Neutrophil (primary cell): Measurements from ENCODE around the gene GPR15LG.

ENCODE experiments used
- H3K27ac ChIP-seq: fragments of 200-600 bp; sonication (generic); 2 replicates; pipeline ENCODE4 v1.5.1; 2016; ENCODE audit warnings: mild to moderate bottlenecking, moderate library complexity
- H3K27me3 ChIP-seq: fragments of 200-600 bp; sonication (generic); 2 replicates; pipeline ENCODE4 v1.6.0; 2016; ENCODE audit warnings: mild to moderate bottlenecking
- H3K36me3 ChIP-seq: fragments of 200-600 bp; sonication (generic); 2 replicates; pipeline ENCODE4 v1.5.1; 2017
- H3K4me1 ChIP-seq, 2 experiments: fragments of 200-600 bp in 1 of 2; sonication (generic) in 1 of 2; 1 replicate in 1 of 2; 2 replicates in 1 of 2; pipeline versions ENCODE4 v1.5.1 to v1.6.1; 2013 to 2016; ENCODE audit warnings: low read depth in 1 of 2, low read length in 1 of 2, mild to moderate bottlenecking in 1 of 2, moderate library complexity in 1 of 2; ENCODE audit not compliant: control insufficient read depth in 1 of 2, insufficient read depth in 1 of 2
- H3K4me3 ChIP-seq, 2 experiments: fragments of 200-600 bp in 1 of 2; sonication (generic) in 1 of 2; 1 replicate in 1 of 2; 2 replicates in 1 of 2; pipeline ENCODE4 v1.5.1; 2013 to 2016; ENCODE audit warnings: low read depth in 1 of 2, low read length in 1 of 2, mild to moderate bottlenecking in 1 of 2, moderate library complexity in 1 of 2
- H3K9me3 ChIP-seq: fragments of 200-600 bp; sonication (generic); 2 replicates; pipeline ENCODE4 v1.5.1; 2016
- CTCF ChIP-seq: fragments of 200-600 bp; sonication (generic); IDR thresholded peaks from 2 replicates; pipeline ENCODE4 v1.5.1; 2016; ENCODE audit warnings: antibody characterized with exemption

GPR15LG gene

DNA sequence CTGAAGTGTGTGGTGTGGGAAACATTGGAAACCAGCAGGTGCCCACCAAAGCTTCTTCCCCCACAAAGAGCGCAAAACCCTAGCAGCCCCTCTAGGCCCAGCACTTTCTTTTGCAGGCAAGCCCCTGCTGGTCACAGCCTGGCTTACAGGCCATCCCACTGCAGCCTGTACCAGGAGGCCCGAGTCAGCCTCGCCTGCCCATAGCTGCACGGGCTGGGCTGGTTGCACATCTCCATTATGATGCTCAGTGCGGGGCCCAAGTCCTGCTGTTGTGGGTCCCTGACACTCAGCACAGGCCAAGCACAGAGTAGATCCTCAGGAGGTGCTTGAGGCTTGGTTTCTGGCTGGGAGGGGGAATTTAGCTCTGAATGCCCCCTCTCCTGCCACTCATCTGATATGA is 28.7 kb downstream of the GPR15LG start:
- Histone ChIP-seq H3K9me3 (no peaks in the 10 kb centered on the region), H3K4me1 (no peaks in the 10 kb centered on the region), H3K4me3 (no peak overlapping the region), H3K27ac (no peak overlapping the region), H3K36me3 (no peaks in the 10 kb centered on the region), H3K27me3 (peaks cover 40% of the 10 kb centered on the region)
- no peak for TF ChIP-seq CTCF

GRCh38 chr10:84204122-84204521 is 30.5 kb downstream of the GPR15LG start:
- Histone ChIP-seq H3K36me3 (no peaks in the 10 kb centered on the region), H3K4me3 (no peak overlapping the region)

GRCh38 chr10:84204610-84205009 is 31.0 kb downstream of the GPR15LG start:
- Histone ChIP-seq H3K27ac (no peak overlapping the region), H3K9me3 (no peaks in the 10 kb centered on the region), H3K4me3 (no peak overlapping the region), H3K36me3 (no peaks in the 10 kb centered on the region), H3K4me1 (no peaks in the 10 kb centered on the region), H3K27me3 (peaks cover 41% of the 10 kb centered on the region)
- TF ChIP-seq CTCF, result no peak

More at GRCh38 chr10:84204122-84204521, 30.5 kb downstream of the GPR15LG start:
- no peaks in the 10 kb centered on the region for H3K9me3 ChIP-seq
- TF ChIP-seq CTCF, result no peak
- H3K27me3 ChIP-seq, result peaks cover 40% of the 10 kb centered on the region
- H3K4me1 ChIP-seq, result no peaks in the 10 kb centered on the region
- H3K27ac ChIP-seq, result no peak overlapping the region

DNA sequence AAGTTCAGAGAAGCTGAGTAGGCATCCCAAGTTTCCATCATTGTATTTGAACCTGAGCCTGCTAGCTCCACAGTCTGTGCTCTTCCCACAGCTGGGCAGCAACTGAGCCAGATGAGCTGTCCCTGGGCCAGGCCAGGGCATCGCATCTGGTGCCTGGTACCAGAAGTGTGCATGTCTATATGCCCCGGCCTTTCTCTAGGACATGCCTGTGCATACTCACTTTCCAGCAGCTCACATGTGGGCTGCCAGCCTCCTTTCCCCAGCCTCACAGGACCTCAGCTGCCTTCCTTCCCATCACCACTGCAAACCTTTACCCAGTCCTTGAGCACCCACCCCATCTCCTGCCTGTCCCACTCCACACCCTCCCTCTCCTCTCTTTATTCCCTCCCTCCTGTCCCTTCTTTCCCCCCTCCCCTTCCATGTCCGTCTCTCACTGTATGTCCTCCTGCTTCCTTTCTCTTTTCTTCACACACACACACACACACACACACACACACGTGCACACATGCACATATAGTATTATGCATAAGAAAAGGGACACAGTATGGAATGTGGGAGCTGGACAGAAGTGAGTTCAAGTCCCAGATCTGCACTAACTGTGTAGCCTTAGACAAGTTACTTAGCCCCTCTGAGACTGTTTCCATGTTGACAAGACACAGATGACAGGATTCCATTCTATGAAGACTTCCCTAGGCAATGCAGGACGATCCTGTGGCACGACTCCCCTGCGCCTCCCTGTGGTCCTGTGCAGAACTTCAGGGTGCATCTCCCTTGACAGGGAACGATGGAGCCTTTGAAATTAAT is 31.6 kb downstream of the GPR15LG start:
- Histone ChIP-seq H3K27me3 (peaks cover 37% of the 10 kb centered on the region), H3K9me3 (no peaks in the 10 kb centered on the region), H3K4me1 (no peaks in the 10 kb centered on the region), H3K27ac (no peak overlapping the region), H3K4me3 (no peak overlapping the region), H3K36me3 (no peaks in the 10 kb centered on the region)
- peak; percentile 69 for TF ChIP-seq CTCF

GRCh38 chr10:84205853-84206525 is 32.4 kb downstream of the GPR15LG start:
- H3K27me3 ChIP-seq, result peaks cover 34% of the 10 kb centered on the region
- no peaks in the 10 kb centered on the region for H3K9me3 ChIP-seq
- H3K27ac ChIP-seq, result no peak overlapping the region
- no peak for TF ChIP-seq CTCF
- H3K4me1 ChIP-seq, result no peaks in the 10 kb centered on the region
- no peaks in the 10 kb centered on the region for H3K36me3 ChIP-seq
- no peak overlapping the region for H3K4me3 ChIP-seq
